ENCODE results near the gene MS4A8. TPM values are rescaled to one million over a fixed set of nuclear protein-coding genes. Genes with fewer than 3 reads are reported as not detected.

MS4A8 gene, protein sequence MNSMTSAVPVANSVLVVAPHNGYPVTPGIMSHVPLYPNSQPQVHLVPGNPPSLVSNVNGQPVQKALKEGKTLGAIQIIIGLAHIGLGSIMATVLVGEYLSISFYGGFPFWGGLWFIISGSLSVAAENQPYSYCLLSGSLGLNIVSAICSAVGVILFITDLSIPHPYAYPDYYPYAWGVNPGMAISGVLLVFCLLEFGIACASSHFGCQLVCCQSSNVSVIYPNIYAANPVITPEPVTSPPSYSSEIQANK
- not detected for total RNA-seq

DNA sequence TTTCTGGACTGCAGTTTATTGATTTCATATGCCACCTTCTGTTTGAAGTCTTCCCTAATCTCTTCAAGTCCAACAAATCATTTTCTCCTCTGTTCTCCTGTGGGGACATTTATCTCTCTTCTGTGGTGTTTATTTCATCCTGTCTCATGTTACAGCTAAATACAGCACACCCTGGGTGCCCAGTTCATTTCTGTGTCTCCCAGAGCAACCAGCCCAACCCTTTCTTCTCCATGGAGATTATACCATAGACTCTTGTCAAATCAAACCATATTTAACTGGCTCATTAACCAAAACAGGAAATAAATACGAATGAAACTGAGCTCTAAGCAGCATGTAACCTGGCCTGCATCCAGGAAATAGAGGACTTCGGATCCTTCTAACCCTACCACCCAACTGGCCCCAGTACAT lies at the start of gene MS4A8:
Gene MS4A8 (plus strand): TSS at position 329 of the 408 bp plus-strand sequence. CDS start 1,249 bp downstream, outside the sequence.

DNA sequence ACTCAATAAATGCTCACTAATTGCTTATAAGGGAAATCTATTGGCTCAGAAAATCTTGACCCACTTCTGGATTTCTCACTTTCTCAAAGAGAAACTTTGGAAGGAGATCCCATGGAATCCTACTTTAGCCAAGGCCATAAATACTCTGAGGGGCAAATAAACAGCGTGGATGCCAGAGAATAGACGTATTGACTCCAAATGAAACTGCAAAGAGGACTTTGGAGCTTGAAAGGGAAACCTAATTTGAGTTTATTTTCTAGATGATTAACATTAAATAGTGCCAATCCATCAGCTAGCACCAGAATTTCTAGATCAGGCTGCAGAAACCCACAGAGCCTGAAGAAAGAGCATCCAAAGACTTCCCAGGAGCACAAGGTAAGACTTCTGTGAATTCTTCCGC lies 25.0 kb downstream of the MS4A8 start, which contains the start of gene MS4A18:
Gene MS4A18 (plus strand): TSS at position 301 of the 400 bp plus-strand sequence.

DNA sequence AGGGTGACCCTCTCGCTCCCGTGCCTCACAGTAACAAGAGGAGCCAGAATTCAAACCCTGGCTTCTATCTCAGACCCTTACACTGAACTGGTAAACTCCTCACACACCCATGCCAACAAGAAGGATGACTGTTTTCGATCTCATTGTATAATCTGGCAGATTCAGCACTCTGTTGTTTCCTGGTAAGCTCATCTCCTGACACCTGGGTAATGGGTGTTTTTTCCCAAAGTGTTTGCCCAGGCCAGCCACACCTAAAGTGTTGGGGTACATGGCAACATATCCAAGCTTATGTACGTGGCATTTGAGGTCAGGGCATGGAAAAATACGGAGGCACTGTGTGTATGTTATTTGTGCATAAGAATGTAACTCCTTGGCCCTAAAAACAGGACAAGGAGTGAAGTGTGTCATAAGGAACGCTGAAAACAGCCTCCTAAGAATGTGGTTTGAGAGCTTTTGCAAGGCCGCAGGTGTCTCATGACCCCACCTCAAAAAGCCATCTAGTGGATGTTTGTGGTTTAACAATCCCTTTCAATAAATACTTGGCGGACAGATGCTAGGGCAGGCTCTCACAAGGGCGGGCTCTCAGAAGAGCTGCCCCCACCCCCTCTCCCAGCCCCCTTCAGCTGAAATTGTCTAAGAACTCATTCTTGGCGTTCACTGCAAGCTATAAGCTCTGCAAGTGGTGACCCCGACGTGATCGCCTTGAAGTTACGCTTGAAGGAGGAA lies 57.1 kb downstream of the MS4A8 start, which contains the start of gene MS4A15:
Gene MS4A15 (plus strand): TSS at position 561 of the 726 bp plus-strand sequence. CDS start 6,867 bp downstream, outside the sequence.

Other genes with a start within 250 kb of the MS4A8 start
- gene MS4A1, start 243.8 kb upstream of the MS4A8 start, total RNA-seq = 0.23 TPM
- not detected for gene MS4A12, start 206.8 kb upstream of the MS4A8 start, total RNA-seq
- not detected for gene MS4A13, start 184.2 kb upstream of the MS4A8 start, total RNA-seq
- not detected for gene MS4A18, start 25.1 kb downstream of the MS4A8 start, total RNA-seq
- gene MS4A15, start 57.3 kb downstream of the MS4A8 start, total RNA-seq = not detected
- gene MS4A10, start 85.7 kb downstream of the MS4A8 start, total RNA-seq = not detected
- 5.1 TPM for gene CCDC86, start 142.5 kb downstream of the MS4A8 start, total RNA-seq
- gene PTGDR2, start 156.3 kb downstream of the MS4A8 start, total RNA-seq = 1.8 TPM
- 0.46 TPM for gene ZP1, start 167.9 kb downstream of the MS4A8 start, total RNA-seq
- 47.3 TPM for gene PRPF19, start 207.0 kb downstream of the MS4A8 start, total RNA-seq
- gene TMEM109, start 214.5 kb downstream of the MS4A8 start, total RNA-seq = 9.7 TPM
- gene TMEM132A, start 224.8 kb downstream of the MS4A8 start, total RNA-seq = 104 TPM